Globus pallidus (tissue), 1 donor: ENCODE data around the gene OCIAD1.

ENCODE experiments used
- DNase-seq: peaks from one replicate; pipeline ENCODE4 v3.0.0-alpha.2; 2015; ENCODE audit warnings: low spot score

OCIAD1 gene

GRCh38 chr4:48891028-48891619 lies 60.2 kb downstream of the OCIAD1 start:
- DNase-seq = no peak

DNA sequence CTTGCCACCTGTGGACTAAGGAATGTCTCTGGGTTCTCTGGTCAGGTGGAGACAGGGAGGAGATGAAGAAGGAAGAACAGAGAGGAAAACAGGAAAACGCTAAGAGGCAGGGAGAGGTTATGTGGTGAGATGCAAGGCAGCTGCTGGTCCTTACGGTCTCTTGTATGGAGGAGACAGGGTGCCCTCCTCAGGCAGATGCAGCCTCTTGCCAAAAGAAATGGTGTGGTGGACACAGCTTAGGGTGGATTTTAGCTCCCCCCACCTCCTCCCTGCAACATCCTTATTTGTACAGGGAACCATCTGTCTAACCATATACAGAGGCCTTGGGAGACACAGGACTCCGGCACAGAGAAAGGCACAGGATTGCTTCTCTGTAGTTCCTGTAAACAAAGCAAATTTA lies 66.0 kb downstream of the OCIAD1 start:
- DNase-seq = peak; percentile 64

DNA sequence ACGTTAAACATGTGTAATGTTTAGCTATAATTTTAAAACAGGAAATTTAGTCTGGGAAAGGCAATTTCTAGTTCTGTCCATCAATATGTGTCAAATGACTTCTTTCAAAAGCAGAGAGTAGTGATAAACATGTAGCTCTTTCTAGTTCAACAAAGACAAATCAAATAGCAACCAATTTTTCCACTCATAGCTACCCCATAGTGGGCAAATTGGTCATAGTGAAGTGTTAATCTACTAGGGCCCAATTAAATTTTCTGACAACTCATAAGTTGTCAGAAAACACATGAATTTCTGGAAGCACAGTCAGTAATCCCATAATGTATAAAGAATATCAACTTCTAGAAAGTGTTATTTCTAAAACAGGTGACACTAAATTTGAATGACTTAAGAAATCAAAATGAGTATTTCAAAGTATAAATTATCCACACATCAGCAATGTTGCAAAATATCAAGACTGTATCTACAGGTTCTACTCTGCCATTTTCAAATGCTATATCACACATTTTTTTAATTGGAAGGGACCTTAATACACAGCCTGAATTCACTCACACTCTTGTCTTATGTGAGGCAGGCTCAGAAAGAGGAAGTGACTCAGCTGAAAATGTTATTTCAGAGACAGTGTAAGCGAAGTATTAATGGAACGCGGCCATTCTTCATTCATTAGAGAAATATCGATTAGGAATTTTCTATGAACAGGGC lies 68.0 kb downstream of the OCIAD1 start:
- DNase-seq = no peak

DNA sequence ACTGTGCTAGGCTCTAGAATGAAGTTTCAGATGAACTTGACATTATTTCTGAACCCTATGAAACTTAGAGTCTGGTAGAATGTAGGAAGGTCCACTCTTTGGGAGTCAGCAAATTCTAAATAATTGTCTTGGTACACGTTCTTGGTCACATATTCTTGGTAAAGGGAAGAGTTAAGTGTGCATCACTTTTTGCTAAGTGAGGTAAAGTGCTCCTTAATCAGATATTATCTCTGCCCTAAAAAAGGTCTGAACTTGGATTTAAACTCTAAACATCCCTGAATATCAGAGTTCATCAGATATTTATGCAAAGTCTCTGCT lies 68.5 kb downstream of the OCIAD1 start:
- DNase-seq = no peak

- no peak for DNase-seq
Measured at GRCh38 chr4:48899950-48900349, 69.1 kb downstream of the OCIAD1 start.

- no peak for DNase-seq
Measured at GRCh38 chr4:48901196-48901595, 70.3 kb downstream of the OCIAD1 start.

GRCh38 chr4:48902266-48902665 lies 71.4 kb downstream of the OCIAD1 start:
- DNase-seq = no peak

DNA sequence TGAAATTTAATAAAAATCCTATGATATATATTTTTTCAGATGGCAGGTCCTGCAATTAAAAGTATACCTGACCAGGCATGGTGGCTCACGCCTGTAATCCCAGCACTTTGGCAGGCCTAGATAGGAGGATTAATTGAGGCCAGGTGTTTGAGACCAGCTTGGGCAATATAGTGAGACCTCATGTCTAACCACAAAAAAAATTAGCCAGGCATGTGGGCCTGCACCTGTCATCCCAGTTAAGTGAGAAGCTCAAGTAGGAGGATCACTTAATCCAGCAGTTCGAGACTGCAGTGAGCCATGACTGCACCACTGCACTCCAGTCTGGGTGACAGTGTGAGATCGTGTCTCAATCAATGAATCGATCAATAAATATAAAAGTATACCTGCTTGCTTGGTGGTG lies 73.2 kb downstream of the OCIAD1 start:
- no peak for DNase-seq

DNA sequence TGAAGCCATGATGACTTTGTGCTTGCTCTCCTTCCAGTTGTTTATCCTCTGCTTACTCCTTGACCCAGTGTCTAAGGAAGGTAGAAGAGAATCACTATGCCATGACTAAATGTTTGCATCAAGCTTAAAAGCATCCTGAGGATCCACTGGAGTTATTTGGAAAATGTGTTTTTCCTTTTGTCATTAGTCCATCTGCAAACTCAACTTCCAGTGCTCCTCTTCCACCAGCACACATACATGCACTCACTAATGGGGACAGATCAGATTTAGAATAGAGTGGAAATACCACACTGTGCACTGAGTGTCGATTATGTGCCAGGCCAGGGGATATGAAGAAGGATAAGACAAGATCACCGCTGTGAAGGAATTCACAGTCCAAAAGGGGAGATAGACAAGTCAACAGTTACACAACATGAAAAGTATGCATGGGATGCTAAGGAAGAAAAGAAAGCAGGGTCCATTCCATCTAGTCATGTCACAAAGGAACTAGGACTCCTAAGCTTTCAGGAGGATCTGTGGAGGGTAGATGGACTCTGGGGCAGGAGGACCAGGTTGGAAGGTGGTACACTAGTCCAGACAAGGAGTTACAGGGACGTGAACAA lies 73.8 kb downstream of the OCIAD1 start:
- DNase-seq = no peak

DNA sequence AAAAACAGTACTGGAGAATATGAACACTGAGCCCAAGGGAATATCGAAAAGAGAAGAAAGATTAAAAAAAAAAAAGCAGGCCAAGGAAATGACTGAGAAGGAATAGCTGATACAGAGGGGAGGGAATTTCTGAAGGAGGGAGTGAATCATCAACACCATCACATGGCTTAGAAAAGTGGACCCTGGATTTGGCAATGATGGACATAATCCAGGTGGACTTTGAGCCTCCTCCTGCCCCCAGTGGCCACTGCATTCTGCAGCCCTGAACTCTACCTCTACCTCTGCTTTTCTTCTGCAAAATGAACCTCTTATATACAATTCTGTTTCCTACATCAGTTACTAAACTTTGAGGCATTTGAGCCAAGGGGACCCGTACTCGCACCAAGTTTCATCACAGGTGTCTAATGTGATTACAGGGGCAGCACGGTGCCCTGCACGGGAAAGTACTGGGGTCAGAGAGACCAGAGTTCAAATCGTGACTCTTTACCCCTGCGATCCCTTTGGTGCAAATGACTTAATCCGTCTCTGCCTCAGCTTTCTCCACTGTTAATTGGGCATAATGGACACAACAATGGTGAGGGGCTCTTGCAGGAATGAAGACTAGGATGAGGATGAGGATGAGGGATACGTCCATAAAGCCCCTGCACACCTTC lies 74.6 kb downstream of the OCIAD1 start:
- DNase-seq = no peak

DNA sequence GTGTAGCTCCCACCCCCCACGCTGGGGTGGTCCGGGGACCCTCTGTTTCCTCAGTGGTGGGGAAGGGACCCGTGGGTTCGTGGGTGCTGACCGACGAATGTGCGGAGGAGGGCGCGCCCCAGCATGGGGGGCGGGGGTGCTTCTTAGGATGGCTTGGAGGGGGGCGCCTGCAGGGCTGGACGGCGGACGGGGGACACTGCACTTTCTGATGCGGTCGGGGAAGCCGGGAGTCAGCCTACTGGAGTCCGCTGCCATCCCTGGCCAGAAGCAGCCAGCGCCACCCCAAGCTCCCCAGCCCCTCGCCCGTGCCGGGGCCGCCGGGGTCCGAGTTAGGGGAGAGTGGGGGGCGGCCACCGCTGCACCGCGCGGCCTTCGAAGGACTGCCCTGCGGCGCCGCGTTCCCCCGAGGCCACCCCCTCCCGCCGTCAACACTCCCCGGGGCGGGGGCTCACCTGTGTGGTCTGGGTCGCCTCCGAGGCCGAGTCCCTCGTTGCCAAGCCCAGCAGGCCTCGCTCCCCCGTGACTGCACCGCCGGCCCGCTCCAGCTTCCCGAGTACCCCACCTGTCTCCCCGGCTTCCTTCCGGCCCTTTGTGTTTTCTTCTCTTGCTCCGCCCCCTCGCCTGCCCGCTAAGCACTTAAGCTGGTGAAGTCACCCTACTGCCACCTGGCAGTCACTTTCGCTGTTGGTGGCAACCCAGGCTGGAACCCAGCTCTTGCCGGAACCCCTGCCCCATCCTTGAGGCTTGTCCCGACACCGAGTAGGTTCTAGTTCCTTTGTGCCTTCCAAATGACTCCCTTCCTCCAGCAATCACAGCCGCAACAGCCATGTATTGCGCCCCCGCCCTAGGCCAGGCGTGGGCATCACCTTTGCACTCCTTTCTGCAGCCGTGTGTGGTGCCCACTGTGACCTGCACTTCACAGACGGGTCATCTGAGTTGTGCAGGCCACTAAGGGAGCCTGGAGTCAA lies 75.6 kb downstream of the OCIAD1 start, which contains the start of gene OCIAD2:
TSS of gene OCIAD2 (minus strand) at position 569 of the 968 bp plus-strand sequence. CDS start 2,225 bp downstream, outside the sequence.
- no peak for DNase-seq

GRCh38 chr4:48907706-48908477 lies 77.0 kb downstream of the OCIAD1 start:
- DNase-seq = no peak

DNA sequence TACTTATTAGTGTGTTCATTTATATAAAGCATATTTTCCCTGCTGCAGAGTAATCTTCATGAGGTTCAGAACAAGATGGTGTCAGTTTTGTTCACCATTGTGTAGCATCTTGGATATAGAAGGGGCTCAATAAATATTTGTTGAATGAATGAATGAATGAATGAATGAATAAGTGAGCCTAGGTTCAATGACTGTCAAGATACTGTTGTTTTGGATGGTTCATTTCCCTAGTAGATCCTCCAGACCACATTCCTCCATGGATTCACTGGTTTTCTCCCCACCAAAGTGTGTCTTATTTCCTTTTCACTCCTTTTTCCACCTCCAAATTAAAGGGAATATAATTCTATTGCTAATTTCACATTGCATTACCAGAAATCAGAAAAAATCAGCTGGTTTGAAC lies 77.8 kb downstream of the OCIAD1 start:
- DNase-seq = no peak

DNA sequence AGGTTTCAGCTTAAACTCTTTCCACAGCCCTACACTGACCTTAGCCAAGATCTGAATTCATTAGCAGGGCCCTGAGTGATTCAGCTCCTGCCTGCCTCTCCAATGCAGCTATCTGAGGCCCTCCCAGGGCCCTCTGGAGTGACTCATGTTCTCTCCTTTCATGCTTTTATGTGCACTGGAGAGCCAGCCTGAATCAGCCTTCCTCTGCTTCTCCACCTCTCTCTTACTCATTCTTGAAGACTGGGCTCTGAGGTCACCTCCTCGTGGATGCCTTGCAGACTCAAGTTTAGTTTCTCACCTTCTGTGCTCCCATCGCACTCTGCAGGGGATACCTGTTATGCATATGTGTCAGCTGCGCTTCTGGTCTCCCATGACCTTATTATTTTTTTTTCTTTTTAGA lies 78.8 kb downstream of the OCIAD1 start:
- no peak for DNase-seq

- no peak for DNase-seq
Measured at GRCh38 chr4:48910511-48910910, 79.6 kb downstream of the OCIAD1 start.
